SK-N-SH (cell line): ENCODE measurements around the gene MIDN. TPM values are rescaled to one million over a fixed set of nuclear protein-coding genes. Genes with fewer than 3 reads are reported as not detected.
A peak's percentile ranks its signal among the peaks of the same experiment; 100 is the strongest.

Source experiments
- CTCF ChIA-PET: fragments of 300-600, 350-600 bp; formaldehyde crosslinking; extraction: SDS; loops from one replicate; lab custom pipeline; 2021; lab: Yijun Ruan, JAX
- POLR2A ChIA-PET: fragments of 350-600 bp; sonication (Branson Sonifier 250); formaldehyde crosslinking; extraction: SDS; loops from one replicate; lab custom pipeline; 2020; ENCODE audit warnings: antibody characterized with exemption, inconsistent platforms; lab: Yijun Ruan, JAX
- DNase-seq: peaks from one replicate; pipeline ENCODE4 v3.0.0; 2012
- H2AFZ ChIP-seq: fragments of 200-600 bp; sonication (generic); 2 replicates; pipeline ENCODE4 v1.8.1; 2016; ENCODE audit warnings: antibody characterized with exemption, mild to moderate bottlenecking, low read depth
- H3F3A ChIP-seq: fragments of 200-600 bp; sonication (generic); replicated peaks from 2 replicates; pipeline ENCODE3; 2016; ENCODE audit warnings: antibody characterized with exemption, mild to moderate bottlenecking; ENCODE audit not compliant: insufficient read depth
- H3K27ac ChIP-seq, 2 experiments: fragments of 200-500 bp in 1 of 2; fragments of 200-600 bp in 1 of 2; sonication (Bioruptor generic) in 1 of 2; sonication (generic), shearing (Covaris generic) in 1 of 2; 2 replicates each; pipeline versions ENCODE4 v1.5.1 to v1.6.1; 2014 to 2016; ENCODE audit warnings: low read depth in 2 of 2, inconsistent platforms in 1 of 2, low read length in 1 of 2, mild to moderate bottlenecking in 1 of 2, mixed read lengths in 1 of 2
- H3K27me3 ChIP-seq: fragments of 200-600 bp; sonication (generic), shearing (Covaris generic); 2 replicates; pipeline ENCODE4 v1.6.1; 2016; ENCODE audit warnings: mixed run types; ENCODE audit not compliant: insufficient read depth
- H3K36me3 ChIP-seq, 2 experiments: fragments of 200-500 bp in 1 of 2; fragments of 200-600 bp in 1 of 2; sonication (Bioruptor generic) in 1 of 2; sonication (generic) in 1 of 2; replicated peaks in 1 of 2; 2 replicates each; pipeline versions ENCODE3 to v1.5.1; 2014 to 2016; ENCODE audit warnings: low read length in 1 of 2, mild to moderate bottlenecking in 1 of 2; ENCODE audit not compliant: insufficient read depth in 2 of 2, control insufficient read depth in 1 of 2
- H3K4me1 ChIP-seq, 2 experiments: fragments of 200-500 bp in 1 of 2; fragments of 200-600 bp in 1 of 2; sonication (Bioruptor generic) in 1 of 2; sonication (generic), shearing (Covaris generic) in 1 of 2; 2 replicates each; pipeline versions ENCODE4 v1.5.1 to v1.6.1; 2014 to 2016; ENCODE audit warnings: low read depth in 1 of 2, low read length in 1 of 2, mixed run types in 1 of 2; ENCODE audit not compliant: insufficient read depth in 2 of 2, control insufficient read depth in 1 of 2
- H3K4me2 ChIP-seq: fragments of 200-600 bp; sonication (generic), shearing (Covaris generic); 2 replicates; pipeline ENCODE4 v1.6.1; 2017; ENCODE audit warnings: mixed run types
- H3K4me3 ChIP-seq, 2 experiments: fragments of 200-500 bp in 1 of 2; fragments of 200-600 bp in 1 of 2; sonication (Bioruptor generic) in 1 of 2; sonication (generic), shearing (Covaris generic) in 1 of 2; 2 replicates each; pipeline versions ENCODE4 v1.5.1 to v1.8.1; 2014 to 2016; ENCODE audit warnings: low read depth in 2 of 2, inconsistent platforms in 1 of 2, low read length in 1 of 2, mild to moderate bottlenecking in 1 of 2, mixed read lengths in 1 of 2, moderate library complexity in 1 of 2
- H3K79me2 ChIP-seq: fragments of 200-600 bp; sonication (generic); 2 replicates; pipeline ENCODE4 v1.8.1; 2017; ENCODE audit warnings: mild to moderate bottlenecking; ENCODE audit not compliant: insufficient read depth
- H3K9ac ChIP-seq: fragments of 200-600 bp; sonication (generic); 2 replicates; pipeline ENCODE4 v1.6.1; 2017; ENCODE audit warnings: mixed run types
- H3K9me2 ChIP-seq: fragments of 200-600 bp; sonication (generic); 2 replicates; pipeline ENCODE4 v1.6.1; 2017; ENCODE audit warnings: mixed run types
- H3K9me3 ChIP-seq: fragments of 200-600 bp; sonication (generic); 2 replicates; pipeline ENCODE4 v1.6.1; 2017; ENCODE audit warnings: mixed run types, mild to moderate bottlenecking, moderate library complexity
- H4K20me1 ChIP-seq: fragments of 200-600 bp; sonication (generic); 2 replicates; pipeline ENCODE4 v1.6.1; 2017; ENCODE audit warnings: mild to moderate bottlenecking, mixed run types; ENCODE audit not compliant: insufficient read depth
- ELF1 ChIP-seq: IDR thresholded peaks from 2 replicates; pipeline ENCODE4 v1.4.0; 2012
- EZH2phosphoT487 ChIP-seq: fragments of 200-600 bp; sonication (generic); IDR thresholded peaks from 2 replicates; pipeline ENCODE4 v1.6.1; 2017; ENCODE audit warnings: low read depth, mixed run types, mild to moderate bottlenecking, antibody characterized with exemption, moderate library complexity, borderline replicate concordance
- FOSL2 ChIP-seq: IDR thresholded peaks from 2 replicates; pipeline ENCODE4 v1.4.0; 2012; ENCODE audit warnings: low read depth, mild to moderate bottlenecking, moderate library complexity, borderline replicate concordance
- FOXJ3 ChIP-seq: sonication (generic); formaldehyde crosslinking; IDR thresholded peaks from 2 replicates; pipeline ENCODE4 v1.5.1; 2020; ENCODE audit warnings: mild to moderate bottlenecking, missing genetic modification reagents
- FOXM1 ChIP-seq: IDR thresholded peaks from 2 replicates; pipeline ENCODE4 v1.4.0; 2012; ENCODE audit warnings: low read depth, mild to moderate bottlenecking
- GABPA ChIP-seq: IDR thresholded peaks from 2 replicates; pipeline ENCODE4 v1.4.0; 2012; ENCODE audit warnings: low read depth, mild to moderate bottlenecking
- GATA2 ChIP-seq: sonication (generic); formaldehyde crosslinking; IDR thresholded peaks from 2 replicates; pipeline ENCODE4 v1.5.0; 2020; ENCODE audit warnings: mild to moderate bottlenecking, missing genetic modification reagents
- JUND ChIP-seq: IDR thresholded peaks from 2 replicates; pipeline ENCODE4 v1.4.0; 2012
- MAX ChIP-seq: IDR thresholded peaks from 2 replicates; pipeline ENCODE4 v1.4.0; 2012; ENCODE audit warnings: low read depth
- RAD21 ChIP-seq: IDR thresholded peaks from 2 replicates; pipeline ENCODE4 v1.6.1; 2012; ENCODE audit warnings: mild to moderate bottlenecking, low read length
- RFX5 ChIP-seq: IDR thresholded peaks from 2 replicates; pipeline ENCODE4 v1.6.1; 2012; ENCODE audit warnings: mild to moderate bottlenecking, improper control_type of control experiment, low read length
- RXRA ChIP-seq: IDR thresholded peaks from 2 replicates; pipeline ENCODE4 v1.4.0; 2012; ENCODE audit warnings: low read depth, mild to moderate bottlenecking, borderline replicate concordance
- SIN3A ChIP-seq: IDR thresholded peaks from 2 replicates; pipeline ENCODE4 v1.6.1; 2012; ENCODE audit warnings: low read depth, mild to moderate bottlenecking, low read length, moderate library complexity, borderline replicate concordance
- SMC3 ChIP-seq: IDR thresholded peaks from 2 replicates; pipeline ENCODE4 v1.6.1; 2012; ENCODE audit warnings: low read depth, low read length, improper control_type of control experiment
- TCF12 ChIP-seq: IDR thresholded peaks from 2 replicates; pipeline ENCODE4 v1.4.0; 2012
- TEAD4 ChIP-seq: IDR thresholded peaks from 2 replicates; pipeline ENCODE4 v1.4.0; 2012; ENCODE audit warnings: mild to moderate bottlenecking, borderline replicate concordance; ENCODE audit not compliant: insufficient read depth
- ZBTB33 ChIP-seq: IDR thresholded peaks from 2 replicates; pipeline ENCODE4 v1.4.0; 2012; ENCODE audit warnings: low read depth, borderline replicate concordance
- WGBS: methylation state at CpG from one replicate; pipeline ENCODE4 v1.1.6; 2017; ENCODE audit warnings: low lambda C conversion rate; 5-methylcytosine and 5-hydroxymethylcytosine counted together
- polyA plus RNA-seq, 3 experiments: library from polyadenylated mRNA; depleted of rRNA; stranded (reverse); fragments of >200 nt; gene quantifications; 2 replicates each; pipeline ENCODE4 v1.2.3, GENCODE V29; 2012

The MIDN gene
- polyA plus RNA-seq, 1 of the 3 experiments (the other 2 are of a cell fraction) = 13.9 TPM

GRCh38 chr19:1275260-1275975 lies 27.0 kb downstream of the MIDN start, which contains the start of gene FAM174C (continued):
- no peak; the same call in none of the 2 replicates for TF ChIP-seq ZBTB33
- peak; percentile 97 for TF ChIP-seq ELF1
- peak; percentile 24; the same call in 1 of the 2 replicates for TF ChIP-seq RFX5
- TF ChIP-seq TCF12 = no peak
- peak; percentile 59 for TF ChIP-seq GABPA
- TF ChIP-seq SIN3A = 0 out of 2 replicates have a peak, but pooled peaks have one; percentile 17
- no peak for TF ChIP-seq FOSL2
- no peak for TF ChIP-seq TEAD4
- no peak for TF ChIP-seq EZH2phosphoT487
- no peak for TF ChIP-seq RAD21
- TF ChIP-seq GATA2 (CRISPR knock-in tag) = no peak
- 0 out of 2 replicates have a peak, but pooled peaks have one; percentile 23 for TF ChIP-seq JUND
- no peak for TF ChIP-seq RXRA
- TF ChIP-seq FOXJ3 (CRISPR knock-in tag) = no peak
- no peak for TF ChIP-seq SMC3
- TF ChIP-seq FOXM1 = no peak
- TF ChIP-seq, all 33 proteins: peak for 13

- Histone ChIP-seq H3F3A (peaks cover 55% of the 10 kb centered on the region), H3K4me3 (peak overlapping the region; percentile 72 to 76), H4K20me1 (peaks cover 42% of the 10 kb centered on the region), H3K36me3 (peaks cover 45 to 57% of the 10 kb centered on the region in 2 experiments), H3K9me2 (no peaks in the 10 kb centered on the region), H3K9me3 (no peaks in the 10 kb centered on the region), H2AFZ (no peak overlapping the region), H3K4me2 (peak overlapping the region; percentile 100), H3K9ac (peak overlapping the region; percentile 83)
- DNase-seq = no peak
- POLR2A ChIA-PET = no interaction called here
- CTCF ChIA-PET = interaction anchor here (0.9 to 5.8 kb wide), 5 partner anchors 32 to 107 kb away, joined by 3 to 62 read pairs (median 3); no protein-coding TSS in a partner anchor
- TF ChIP-seq EZH2phosphoT487 (no peak), MAX (peak; percentile 54; the same call in 1 of the 2 replicates)
- TF ChIP-seq, all 33 proteins: peak for 1
- peak overlapping the region; percentile 83 to 92 for H3K27ac ChIP-seq
- H3K4me1 ChIP-seq = peaks cover 21 to 36% of the 10 kb centered on the region in 2 experiments; a peak in 1 of 4 replicates
- no peaks in the 10 kb centered on the region for H3K27me3 ChIP-seq
- WGBS = 13% methylated on average over 26 of the region's 43 CpGs
- peaks cover 54% of the 10 kb centered on the region for H3K79me2 ChIP-seq
Measured at GRCh38 chr19:1275976-1276627, 27.7 kb downstream of the MIDN start.
